ENCODE measurements around the gene C12orf43. TPM values are rescaled to one million over a fixed set of nuclear protein-coding genes. Genes with fewer than 3 reads are reported as not detected.

Gene C12orf43
- total RNA-seq, 1 donor from 2014 or later = 20.2 TPM

DNA sequence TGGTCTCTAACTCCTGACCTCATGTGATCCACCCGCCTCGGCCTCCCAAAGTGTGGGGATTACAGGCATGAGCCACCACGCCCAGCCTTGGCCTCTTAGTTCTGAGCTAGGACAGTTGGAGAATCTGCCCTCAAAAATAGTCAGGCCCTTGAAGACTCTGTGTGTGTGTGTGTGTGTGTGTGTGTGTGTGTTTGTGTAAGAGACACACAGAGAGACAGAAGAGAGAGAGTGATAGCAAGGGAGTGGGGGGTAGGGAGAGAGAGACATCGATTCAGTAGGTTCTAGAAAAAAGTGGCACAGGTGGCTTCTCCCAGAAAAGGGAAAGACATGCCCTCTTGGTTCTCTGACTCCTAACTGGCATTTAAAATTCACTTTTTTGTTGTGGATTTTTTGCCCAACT is 32.5 kb downstream of the C12orf43 start:
- no peaks in the 10 kb centered on the region for H3K36me3 Mint-ChIP-seq (ENCODE audit: low read depth, unreplicated experiment)
- no peaks in the 10 kb centered on the region for H3K9me3 Mint-ChIP-seq (ENCODE audit: unreplicated experiment)
- no peak overlapping the region for H3K4me3 Mint-ChIP-seq (ENCODE audit: unreplicated experiment)
- TF ChIP-seq, protein P1, sequence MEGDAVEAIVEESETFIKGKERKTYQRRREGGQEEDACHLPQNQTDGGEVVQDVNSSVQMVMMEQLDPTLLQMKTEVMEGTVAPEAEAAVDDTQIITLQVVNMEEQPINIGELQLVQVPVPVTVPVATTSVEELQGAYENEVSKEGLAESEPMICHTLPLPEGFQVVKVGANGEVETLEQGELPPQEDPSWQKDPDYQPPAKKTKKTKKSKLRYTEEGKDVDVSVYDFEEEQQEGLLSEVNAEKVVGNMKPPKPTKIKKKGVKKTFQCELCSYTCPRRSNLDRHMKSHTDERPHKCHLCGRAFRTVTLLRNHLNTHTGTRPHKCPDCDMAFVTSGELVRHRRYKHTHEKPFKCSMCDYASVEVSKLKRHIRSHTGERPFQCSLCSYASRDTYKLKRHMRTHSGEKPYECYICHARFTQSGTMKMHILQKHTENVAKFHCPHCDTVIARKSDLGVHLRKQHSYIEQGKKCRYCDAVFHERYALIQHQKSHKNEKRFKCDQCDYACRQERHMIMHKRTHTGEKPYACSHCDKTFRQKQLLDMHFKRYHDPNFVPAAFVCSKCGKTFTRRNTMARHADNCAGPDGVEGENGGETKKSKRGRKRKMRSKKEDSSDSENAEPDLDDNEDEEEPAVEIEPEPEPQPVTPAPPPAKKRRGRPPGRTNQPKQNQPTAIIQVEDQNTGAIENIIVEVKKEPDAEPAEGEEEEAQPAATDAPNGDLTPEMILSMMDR (IDR thresholded peaks at IDR 0.05; ENCODE audit: unreplicated experiment) = no peak
- H3K4me1 Mint-ChIP-seq (ENCODE audit: unreplicated experiment) = no peaks in the 10 kb centered on the region
- DNase-seq (ENCODE audit: low spot score) = no peak
- peaks cover 4% of the 10 kb centered on the region for H3K27me3 Mint-ChIP-seq (ENCODE audit: unreplicated experiment)
- H3K27ac Mint-ChIP-seq (ENCODE audit: unreplicated experiment) = no peak overlapping the region

DNA sequence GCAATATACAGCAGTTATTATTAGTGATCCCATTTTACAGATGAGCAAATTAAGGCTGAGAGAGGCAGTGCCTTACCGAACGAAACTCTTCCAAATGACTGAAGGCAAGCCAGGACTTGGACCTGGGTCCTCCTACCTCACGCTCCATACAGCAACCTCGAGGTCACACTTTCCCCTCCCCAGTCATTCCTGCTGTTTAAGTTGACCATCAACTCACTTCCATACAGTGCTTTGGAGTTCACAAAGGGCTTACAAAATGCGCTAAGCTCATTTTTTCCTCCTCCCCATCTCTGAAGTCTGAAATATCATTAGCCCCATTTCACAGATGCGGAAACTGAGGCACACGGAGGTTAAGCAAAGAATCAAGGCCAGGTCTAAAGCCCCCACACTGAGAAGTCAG is 33.6 kb downstream of the C12orf43 start:
- Mint-ChIP-seq H3K4me3 (ENCODE audit: unreplicated experiment) (no peak overlapping the region), H3K9me3 (ENCODE audit: unreplicated experiment) (no peaks in the 10 kb centered on the region), H3K27ac (ENCODE audit: unreplicated experiment) (no peak overlapping the region), H3K4me1 (ENCODE audit: unreplicated experiment) (no peaks in the 10 kb centered on the region), H3K27me3 (ENCODE audit: unreplicated experiment) (peaks cover 4% of the 10 kb centered on the region), H3K36me3 (ENCODE audit: low read depth, unreplicated experiment) (no peaks in the 10 kb centered on the region)
- TF ChIP-seq, protein P1 (IDR thresholded peaks at IDR 0.05; ENCODE audit: unreplicated experiment) = no peak
- no peak for DNase-seq (ENCODE audit: low spot score)

DNA sequence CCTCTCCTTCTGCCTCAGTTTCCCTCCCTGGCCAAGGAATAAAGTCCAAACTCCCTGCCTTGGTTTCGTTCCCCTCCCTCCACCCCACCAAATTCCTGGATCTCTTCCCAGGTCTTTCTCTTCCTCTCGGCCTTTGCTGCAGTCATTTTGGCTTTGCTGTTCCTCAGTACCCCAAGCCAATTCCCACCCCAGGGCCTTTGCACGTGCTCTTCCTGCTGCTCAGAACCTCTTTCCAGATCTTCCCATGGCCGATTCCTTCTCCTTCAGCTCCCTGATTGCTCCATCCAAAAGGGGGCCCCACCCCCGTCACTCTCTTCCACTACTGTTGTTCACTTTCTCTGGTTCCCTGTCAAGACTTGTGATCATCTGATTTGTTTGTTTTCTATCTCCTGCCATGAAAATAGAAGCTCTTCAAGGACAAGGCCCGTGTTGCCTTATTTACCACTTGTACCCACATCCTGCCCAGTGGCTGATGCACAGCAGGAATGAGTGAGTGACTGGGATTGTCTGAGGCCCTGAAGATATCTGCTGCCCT is 34.8 kb downstream of the C12orf43 start:
- TF ChIP-seq, protein P1 (IDR thresholded peaks at IDR 0.05; ENCODE audit: unreplicated experiment) = no peak
- no peaks in the 10 kb centered on the region for H3K36me3 Mint-ChIP-seq (ENCODE audit: low read depth, unreplicated experiment)
- H3K4me3 Mint-ChIP-seq (ENCODE audit: unreplicated experiment) = no peak overlapping the region
- no peaks in the 10 kb centered on the region for H3K9me3 Mint-ChIP-seq (ENCODE audit: unreplicated experiment)
- DNase-seq (ENCODE audit: low spot score) = no peak
- H3K27me3 Mint-ChIP-seq (ENCODE audit: unreplicated experiment) = peaks cover 7% of the 10 kb centered on the region
- no peaks in the 10 kb centered on the region for H3K4me1 Mint-ChIP-seq (ENCODE audit: unreplicated experiment)
- H3K27ac Mint-ChIP-seq (ENCODE audit: unreplicated experiment) = no peak overlapping the region

DNA sequence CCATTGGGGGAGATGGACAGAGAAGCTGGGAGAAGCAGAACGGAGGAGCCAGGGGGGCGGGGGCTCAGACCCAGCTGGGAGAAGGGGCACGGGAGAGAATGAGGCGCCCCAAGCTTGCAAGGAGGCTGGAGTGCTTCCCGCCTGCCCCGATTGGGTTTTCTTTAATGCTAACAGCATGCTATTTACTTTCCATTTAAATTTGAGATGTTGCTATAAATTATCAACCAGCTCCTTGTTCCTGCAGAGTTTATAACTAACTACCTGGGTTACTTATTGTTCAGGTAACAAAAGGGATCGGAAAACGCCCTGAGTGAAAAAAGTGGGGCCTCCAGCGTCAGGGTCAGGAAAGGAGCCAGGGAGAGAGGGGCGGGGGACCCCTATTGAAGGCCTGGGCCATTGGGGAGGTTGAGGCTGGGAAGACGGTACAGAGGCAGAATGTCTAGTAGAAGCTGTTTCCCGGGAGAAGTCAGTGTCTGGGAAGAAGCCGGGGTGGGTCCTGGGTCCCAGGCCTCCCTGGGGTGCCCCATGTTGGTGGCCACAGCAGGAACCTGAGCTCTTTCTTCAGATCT is 35.4 kb downstream of the C12orf43 start:
- no peaks in the 10 kb centered on the region for H3K36me3 Mint-ChIP-seq (ENCODE audit: low read depth, unreplicated experiment)
- no peak for DNase-seq (ENCODE audit: low spot score)
- H3K27me3 Mint-ChIP-seq (ENCODE audit: unreplicated experiment) = peaks cover 7% of the 10 kb centered on the region
- H3K4me3 Mint-ChIP-seq (ENCODE audit: unreplicated experiment) = no peak overlapping the region
- H3K27ac Mint-ChIP-seq (ENCODE audit: unreplicated experiment) = no peak overlapping the region
- no peaks in the 10 kb centered on the region for H3K4me1 Mint-ChIP-seq (ENCODE audit: unreplicated experiment)
- no peaks in the 10 kb centered on the region for H3K9me3 Mint-ChIP-seq (ENCODE audit: unreplicated experiment)
- TF ChIP-seq, protein P1 (IDR thresholded peaks at IDR 0.05; ENCODE audit: unreplicated experiment) = no peak

DNA sequence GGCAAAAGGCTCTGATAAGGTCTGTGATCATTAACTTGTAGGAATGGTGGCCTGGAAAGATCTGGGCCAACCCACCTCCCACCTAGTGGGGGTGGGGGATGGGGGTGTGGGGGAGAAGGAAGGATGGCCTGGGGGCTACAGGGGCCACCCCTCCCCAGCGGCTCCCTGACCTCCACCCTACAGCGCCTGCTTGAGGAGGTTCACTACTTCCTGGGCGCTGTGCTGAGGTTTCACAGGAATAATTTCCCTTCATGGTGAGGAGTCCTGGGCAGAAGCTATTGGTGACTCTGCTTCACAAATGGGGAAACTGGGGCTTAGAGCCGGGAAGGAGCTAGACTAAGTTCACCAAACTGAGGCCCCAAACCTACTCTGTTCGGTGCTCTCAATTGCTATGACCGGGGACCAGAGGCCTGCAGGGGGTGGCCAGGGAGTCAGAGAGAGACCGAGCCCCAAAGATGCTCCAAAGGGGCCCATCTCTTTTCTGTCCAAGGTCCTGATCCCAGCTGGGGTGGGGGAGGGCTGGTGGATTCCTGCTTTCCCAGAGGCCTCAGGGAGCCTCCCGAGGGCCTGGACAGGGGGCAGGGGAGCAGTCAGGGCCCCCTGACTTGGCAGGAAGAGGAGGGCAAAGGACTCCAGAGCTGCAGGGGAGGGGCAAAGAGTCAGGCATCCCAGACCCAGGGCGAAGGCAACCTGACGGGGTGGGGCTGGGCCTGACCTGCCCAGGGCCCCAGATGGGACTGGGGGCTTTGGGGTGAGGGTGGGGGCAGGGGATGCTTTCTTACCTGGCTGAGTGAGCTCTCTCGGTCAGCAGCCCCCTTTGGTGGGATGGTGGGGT is 36.2 kb downstream of the C12orf43 start:
- Mint-ChIP-seq H3K4me1 (ENCODE audit: unreplicated experiment) (no peaks in the 10 kb centered on the region), H3K27ac (ENCODE audit: unreplicated experiment) (no peak overlapping the region), H3K36me3 (ENCODE audit: low read depth, unreplicated experiment) (no peaks in the 10 kb centered on the region), H3K4me3 (ENCODE audit: unreplicated experiment) (no peak overlapping the region), H3K27me3 (ENCODE audit: unreplicated experiment) (peaks cover 7% of the 10 kb centered on the region), H3K9me3 (ENCODE audit: unreplicated experiment) (no peaks in the 10 kb centered on the region)
- TF ChIP-seq, protein P1 (IDR thresholded peaks at IDR 0.05; ENCODE audit: unreplicated experiment) = no peak
- no peak for DNase-seq (ENCODE audit: low spot score)
